ENCODE results near the gene BCL2.
"Not testable (repeated sequence)": the region's sequence is repeated elsewhere in the genome, so short reads cannot be mapped to it uniquely, and the experiment has no call there.

Gene BCL2

DNA sequence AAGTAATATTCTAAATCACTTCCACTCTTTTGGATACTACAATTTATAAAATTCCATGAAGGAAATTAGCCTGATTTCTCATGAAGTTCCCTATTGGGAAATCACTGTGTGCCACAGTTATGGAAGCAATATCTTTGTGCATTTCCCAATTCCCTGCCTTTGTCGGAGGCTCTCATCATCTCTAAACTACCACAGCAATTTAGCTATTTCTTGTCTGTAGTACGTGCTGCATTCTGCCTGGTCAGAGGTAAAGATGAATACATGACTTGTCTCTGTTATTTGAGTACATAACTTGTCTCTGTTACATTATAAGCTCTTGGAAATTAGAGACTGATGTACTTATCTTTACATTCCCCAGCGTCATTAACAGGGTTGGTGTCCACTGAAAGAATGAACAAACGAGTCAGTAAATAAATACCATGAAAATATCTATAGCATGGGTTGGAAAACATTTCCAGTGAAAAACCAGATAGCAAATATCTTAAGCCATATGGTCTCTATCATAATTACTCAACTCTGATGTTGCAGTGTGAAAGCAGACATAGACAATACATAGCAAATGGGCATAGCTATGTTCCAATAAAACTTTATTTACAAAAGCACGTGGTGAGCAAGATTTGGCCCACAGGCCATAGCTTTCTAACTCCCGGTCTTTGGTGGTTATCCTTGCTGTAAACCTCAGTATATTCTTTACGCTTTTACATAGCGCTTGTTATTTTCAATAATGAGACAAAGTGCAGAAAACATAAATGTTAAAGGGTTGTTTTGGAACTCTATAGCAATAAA lies 78.8 kb downstream of the BCL2 start:
- TF ChIP-seq, protein P1, sequence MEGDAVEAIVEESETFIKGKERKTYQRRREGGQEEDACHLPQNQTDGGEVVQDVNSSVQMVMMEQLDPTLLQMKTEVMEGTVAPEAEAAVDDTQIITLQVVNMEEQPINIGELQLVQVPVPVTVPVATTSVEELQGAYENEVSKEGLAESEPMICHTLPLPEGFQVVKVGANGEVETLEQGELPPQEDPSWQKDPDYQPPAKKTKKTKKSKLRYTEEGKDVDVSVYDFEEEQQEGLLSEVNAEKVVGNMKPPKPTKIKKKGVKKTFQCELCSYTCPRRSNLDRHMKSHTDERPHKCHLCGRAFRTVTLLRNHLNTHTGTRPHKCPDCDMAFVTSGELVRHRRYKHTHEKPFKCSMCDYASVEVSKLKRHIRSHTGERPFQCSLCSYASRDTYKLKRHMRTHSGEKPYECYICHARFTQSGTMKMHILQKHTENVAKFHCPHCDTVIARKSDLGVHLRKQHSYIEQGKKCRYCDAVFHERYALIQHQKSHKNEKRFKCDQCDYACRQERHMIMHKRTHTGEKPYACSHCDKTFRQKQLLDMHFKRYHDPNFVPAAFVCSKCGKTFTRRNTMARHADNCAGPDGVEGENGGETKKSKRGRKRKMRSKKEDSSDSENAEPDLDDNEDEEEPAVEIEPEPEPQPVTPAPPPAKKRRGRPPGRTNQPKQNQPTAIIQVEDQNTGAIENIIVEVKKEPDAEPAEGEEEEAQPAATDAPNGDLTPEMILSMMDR (IDR thresholded peaks at IDR 0.05; ENCODE audit: low read depth, low read length, missing control alignments), result no peak
- DNase-seq (ENCODE audit: low read depth), result no peak
- no peak overlapping the region for H3K4me3 ChIP-seq (ENCODE audit: low read depth, low read length)

DNA sequence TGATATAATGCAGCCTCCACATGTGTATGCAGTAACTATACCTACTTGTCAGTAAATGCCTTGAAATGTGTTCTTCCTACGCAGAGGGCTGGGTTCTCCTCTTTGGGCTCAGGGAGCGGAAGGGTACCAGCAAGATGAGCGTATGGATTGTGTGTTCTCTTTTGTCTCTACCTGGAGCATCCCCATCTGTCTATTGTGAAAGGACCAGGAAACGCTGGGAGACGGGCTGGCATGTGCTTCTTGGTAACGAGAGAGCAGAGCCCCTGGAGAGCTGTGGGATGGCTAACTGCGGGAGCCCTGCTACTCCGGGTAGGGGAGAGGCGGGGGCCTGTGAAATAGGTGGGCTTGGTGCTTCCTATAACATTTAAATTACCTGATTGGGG lies 80.9 kb downstream of the BCL2 start:
- TF ChIP-seq, protein P1 (IDR thresholded peaks at IDR 0.05; ENCODE audit: low read depth, low read length, missing control alignments), result no peak
- DNase-seq (ENCODE audit: low read depth), result no peak
- no peak overlapping the region for H3K4me3 ChIP-seq (ENCODE audit: low read depth, low read length)

DNA sequence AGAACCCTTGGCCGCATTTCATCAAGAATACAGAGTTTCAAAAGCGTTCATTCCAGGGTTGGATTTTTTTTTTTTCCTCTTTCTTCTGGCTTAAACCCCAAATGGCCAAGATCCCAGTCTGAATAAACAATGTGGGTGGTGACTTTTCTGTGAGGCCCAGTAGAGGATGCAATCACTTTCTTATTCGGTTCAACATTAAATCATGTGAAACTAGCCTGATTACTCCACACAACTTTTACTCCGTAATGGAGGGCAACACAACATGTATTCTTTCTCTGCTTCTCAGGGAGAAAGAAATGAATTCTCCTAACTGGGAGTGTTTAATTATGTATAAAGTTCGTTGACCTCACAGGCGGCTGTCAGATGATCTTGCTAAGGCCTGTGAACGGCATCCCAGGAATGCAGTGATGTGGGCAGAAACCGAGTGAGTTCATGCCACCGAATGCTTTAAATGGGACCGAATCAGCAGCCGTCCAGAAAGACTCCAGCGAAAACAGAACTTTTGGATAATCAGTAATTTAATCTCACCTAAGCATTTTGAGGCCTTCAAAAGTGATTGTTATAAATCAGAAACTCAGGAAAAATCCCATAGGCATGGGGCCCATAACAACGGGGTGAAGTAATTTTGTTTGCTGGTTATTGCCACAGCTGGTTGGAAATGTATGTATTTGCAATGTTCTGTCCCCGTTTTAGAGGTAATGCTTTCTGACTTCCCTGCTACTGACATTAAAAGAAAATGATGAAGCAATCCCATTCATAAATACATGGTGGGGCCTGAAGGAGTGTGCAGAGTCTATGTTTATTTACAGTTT lies 81.5 kb downstream of the BCL2 start:
- no peak for DNase-seq (ENCODE audit: low read depth)
- H3K4me3 ChIP-seq (ENCODE audit: low read depth, low read length), result no peak overlapping the region
- TF ChIP-seq, protein P1 (IDR thresholded peaks at IDR 0.05; ENCODE audit: low read depth, low read length, missing control alignments), result no peak

DNA sequence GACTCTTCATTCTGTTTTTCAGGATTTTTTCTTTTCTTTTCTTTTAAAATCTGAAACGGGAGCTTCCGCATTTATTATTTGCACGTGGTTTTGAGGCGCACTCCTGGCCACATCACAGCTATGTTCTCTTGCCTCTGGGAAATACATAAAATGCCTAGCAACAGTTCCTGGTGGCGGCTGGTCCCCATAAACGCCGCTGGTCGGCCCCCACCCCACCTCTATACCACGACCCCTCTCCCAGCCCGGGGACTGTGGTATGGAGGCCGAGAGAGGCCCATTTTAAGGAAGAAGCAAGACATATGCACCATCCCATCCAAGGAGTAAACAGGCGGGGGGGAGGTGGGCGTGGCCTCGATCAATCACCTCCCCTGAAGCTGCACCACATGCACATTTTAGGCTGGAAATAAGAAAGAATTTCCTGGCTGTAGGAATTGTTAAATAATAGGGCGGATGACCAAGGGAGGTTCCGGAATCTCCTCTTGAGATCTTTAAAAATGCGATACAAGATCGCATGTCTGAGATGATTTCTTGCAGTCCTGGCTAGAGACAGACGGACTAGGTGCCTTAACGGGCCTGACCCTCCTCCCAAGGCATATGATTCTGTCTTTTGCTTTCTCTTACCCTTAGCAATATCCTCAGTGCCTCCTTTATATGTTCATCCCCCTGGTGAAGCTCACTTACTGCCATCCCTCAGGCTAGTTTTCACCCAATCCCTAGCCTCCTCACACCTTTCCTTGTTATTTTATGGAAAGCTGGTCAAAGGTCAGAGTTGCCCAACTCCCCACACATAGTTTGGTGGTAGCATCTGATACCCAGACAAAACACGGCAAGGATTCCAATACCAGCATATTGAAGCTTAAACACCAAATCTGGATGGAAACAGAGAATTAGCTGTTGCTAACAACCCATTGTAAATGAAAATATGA lies 82.4 kb downstream of the BCL2 start:
- no peak overlapping the region for H3K4me3 ChIP-seq (ENCODE audit: low read depth, low read length)
- DNase-seq (ENCODE audit: low read depth), result no peak

DNA sequence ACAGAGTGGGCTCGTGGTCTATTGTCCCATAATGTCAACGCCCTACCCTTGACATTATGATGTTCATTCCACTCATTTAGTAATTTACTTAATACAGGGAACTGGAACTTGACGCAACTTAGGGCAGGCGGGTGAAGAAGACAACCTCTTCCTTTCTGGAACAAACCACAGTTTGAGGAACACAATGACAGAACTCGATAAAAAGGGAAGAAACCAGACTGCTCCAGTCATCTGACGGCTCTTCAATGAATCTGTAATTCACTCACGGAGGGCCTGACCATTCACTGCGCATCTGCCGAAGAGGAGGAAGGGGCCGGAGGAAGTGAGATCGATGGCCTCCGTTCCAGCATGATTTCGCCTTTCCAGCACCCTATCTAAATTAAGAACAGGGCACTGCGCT lies 83.2 kb downstream of the BCL2 start:
- DNase-seq (ENCODE audit: low read depth), result no peak

More for the DNA sequence above, 82.4 kb downstream of the BCL2 start:
- TF ChIP-seq, protein P1 (IDR thresholded peaks at IDR 0.05; ENCODE audit: low read depth, low read length, missing control alignments), result no peak

DNA sequence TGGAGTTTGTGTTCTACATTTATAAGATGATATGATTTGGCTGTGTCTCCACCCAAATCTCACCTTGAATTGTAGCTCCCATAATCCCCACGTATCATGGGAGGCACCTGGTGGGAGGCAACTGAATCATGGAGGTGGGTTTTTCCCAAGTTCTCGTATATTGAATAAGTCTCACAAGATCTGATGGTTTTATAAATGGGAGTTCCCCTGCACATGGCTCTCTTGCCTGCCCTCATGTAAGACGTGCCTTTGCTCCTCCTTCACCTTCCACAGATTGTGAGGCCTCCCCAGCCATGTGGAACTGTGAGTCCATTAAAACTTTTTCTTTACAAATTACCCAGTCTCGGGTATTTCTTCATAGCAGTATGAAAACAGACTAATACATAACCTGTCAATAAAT lies 83.6 kb downstream of the BCL2 start:
- not testable (repeated sequence) for DNase-seq (ENCODE audit: low read depth); H3K4me3 ChIP-seq (ENCODE audit: low read depth, low read length)

More for the DNA sequence above, 83.2 kb downstream of the BCL2 start:
- TF ChIP-seq, protein P1 (IDR thresholded peaks at IDR 0.05; ENCODE audit: low read depth, low read length, missing control alignments), result no peak
- H3K4me3 ChIP-seq (ENCODE audit: low read depth, low read length), result no peak overlapping the region

DNA sequence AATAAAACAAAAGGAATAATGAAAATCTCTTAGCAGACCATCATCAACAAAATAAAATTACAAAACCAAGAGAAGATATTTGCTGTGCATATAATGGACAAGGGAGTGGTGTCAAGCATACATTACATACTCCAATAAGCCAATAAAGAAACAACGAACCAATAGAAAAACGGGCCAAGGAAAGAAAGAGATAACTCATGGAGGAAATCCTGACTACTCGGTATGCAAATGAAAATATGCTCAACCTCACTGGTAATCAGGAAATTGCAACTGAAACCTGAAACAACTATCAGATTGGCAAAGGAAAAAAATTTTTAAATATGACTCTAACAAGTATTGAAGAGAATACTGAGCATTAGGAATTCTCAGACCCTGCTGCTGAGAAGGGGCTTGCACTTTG lies 84.7 kb downstream of the BCL2 start:
- TF ChIP-seq, protein P1 (IDR thresholded peaks at IDR 0.05; ENCODE audit: low read depth, low read length, missing control alignments), result no peak
- no peak for DNase-seq (ENCODE audit: low read depth)
- H3K4me3 ChIP-seq (ENCODE audit: low read depth, low read length), result no peak overlapping the region

All from GM12864 (cell line).